Measurements from ENCODE around the gene DLG1.

The DLG1 gene

GRCh38 chr3:197317250-197317963, 19.0 kb upstream of the DLG1 start:
- DNase-seq (ENCODE audit: low read depth in 2 of 2), result no peak

GRCh38 chr3:197312431-197312830, 14.0 kb upstream of the DLG1 start:
- DNase-seq (ENCODE audit: low read depth in 2 of 2), result no peak

GRCh38 chr3:197311591-197311990, 13.2 kb upstream of the DLG1 start:
- DNase-seq (ENCODE audit: low read depth in 2 of 2), result no peak

GRCh38 chr3:197309528-197310361, 11.3 kb upstream of the DLG1 start:
- DNase-seq (ENCODE audit: low read depth in 2 of 2), result no peak

- DNase-seq (ENCODE audit: low read depth in 2 of 2), result no peak
These were observed 10.2 kb upstream of the DLG1 start for GRCh38 chr3:197308591-197308990.

- no peak for DNase-seq (ENCODE audit: low read depth in 2 of 2)
These were observed 8.1 kb upstream of the DLG1 start for GRCh38 chr3:197306374-197307086.

GRCh38 chr3:197305854-197306253, 7.4 kb upstream of the DLG1 start:
- no peak for DNase-seq (ENCODE audit: low read depth in 2 of 2)

- no peak for DNase-seq (ENCODE audit: low read depth in 2 of 2)
These were observed 5.0 kb upstream of the DLG1 start for GRCh38 chr3:197303452-197303851.

GRCh38 chr3:197302696-197303341, 4.4 kb upstream of the DLG1 start:
- no peak for DNase-seq (ENCODE audit: low read depth in 2 of 2)

- DNase-seq (ENCODE audit: low read depth in 2 of 2), result no peak
These were observed 3.6 kb upstream of the DLG1 start for GRCh38 chr3:197302033-197302432.

GRCh38 chr3:197300361-197300760, 1.9 kb upstream of the DLG1 start:
- no peak for DNase-seq (ENCODE audit: low read depth in 2 of 2)

- no peak for DNase-seq (ENCODE audit: low read depth in 2 of 2)
These were observed 788 bp upstream of the DLG1 start for GRCh38 chr3:197298945-197299854.

GRCh38 chr3:197297476-197298340, 704 bp downstream of the DLG1 start:
- peak; percentile 78 to 81 for DNase-seq (ENCODE audit: low read depth in 2 of 2)

GRCh38 chr3:197297002-197297401, 1.4 kb downstream of the DLG1 start:
- no peak for DNase-seq (ENCODE audit: low read depth in 2 of 2)

- no peak for DNase-seq (ENCODE audit: low read depth in 2 of 2)
These were observed 1.9 kb downstream of the DLG1 start for GRCh38 chr3:197296545-197296944.

GRCh38 chr3:197295871-197296270, 2.5 kb downstream of the DLG1 start:
- no peak for DNase-seq (ENCODE audit: low read depth in 2 of 2)

GRCh38 chr3:197293605-197294237, 4.7 kb downstream of the DLG1 start:
- no peak for DNase-seq (ENCODE audit: low read depth in 2 of 2)

GRCh38 chr3:197292648-197293047, 5.8 kb downstream of the DLG1 start:
- DNase-seq (ENCODE audit: low read depth in 2 of 2), result no peak

GRCh38 chr3:197292083-197292646, 6.2 kb downstream of the DLG1 start:
- no peak for DNase-seq (ENCODE audit: low read depth in 2 of 2)
